Measurements from ENCODE around the gene IFT52. TPM values are rescaled to one million over a fixed set of nuclear protein-coding genes. Genes with fewer than 3 reads are reported as not detected.

IFT52 gene
- polyA plus RNA-seq, 3 donors, result 17.6 to 28.1 (median 24.1) TPM

DNA sequence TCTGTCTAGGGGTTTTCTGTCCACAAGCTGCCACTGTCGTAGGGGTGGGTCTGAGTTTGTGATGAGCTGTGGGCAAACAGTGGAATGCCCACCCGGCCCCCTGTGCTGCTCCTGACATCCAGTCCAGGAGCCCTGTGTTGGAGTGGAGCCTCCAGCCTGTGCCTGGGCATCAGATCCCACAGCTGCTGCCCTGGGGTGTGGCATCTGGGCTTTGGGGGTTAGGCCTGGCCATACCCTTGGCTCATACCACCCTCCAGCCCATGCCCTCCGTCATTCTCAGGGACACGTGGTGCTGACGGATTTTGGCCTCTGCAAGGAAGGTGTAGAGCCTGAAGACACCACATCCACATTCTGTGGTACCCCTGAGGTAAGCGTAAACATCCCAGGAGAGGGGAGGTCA lies 19.0 kb upstream of the IFT52 start:
- Mint-ChIP-seq H3K36me3 (no peaks in the 10 kb centered on the region), H3K4me1 (peaks cover 6% of the 10 kb centered on the region), H3K4me3 (no peak overlapping the region), H3K9me3 (no peaks in the 10 kb centered on the region), H3K27me3 (ENCODE audit: low read depth in 3 of 3) (peaks cover 0 to 1% (median 1%) of the 10 kb centered on the region in 3 donors), H3K27ac (no peak overlapping the region)
- no peaks in the 10 kb centered on the region for H3K36me3 ChIP-seq (replicated peaks in 1 of 2; ENCODE audit: control insufficient read depth in 1 of 2, insufficient read depth in 2 of 2, low read length in 2 of 2)
- 100% methylated on average over 2 of the region's 6 CpGs for WGBS (ENCODE audit: insufficient coverage)
- DNase-seq, result no peak
- intact Hi-C loops (cut with micrococcal nuclease), result no loop called here
- no peak overlapping the region for H3K27ac ChIP-seq (ENCODE audit: low read depth in 1 of 2, low read length in 2 of 2)
- no peak overlapping the region for H3K4me3 ChIP-seq (replicated peaks in 1 of 3; ENCODE audit: low read depth in 2 of 3, low read length in 3 of 3)
- H3K79me2 ChIP-seq (ENCODE audit: insufficient read depth, low read length), result no peaks in the 10 kb centered on the region
- H3K9ac ChIP-seq (ENCODE audit: insufficient read depth, low read length, poor library complexity, severe bottlenecking), result no peak overlapping the region
- H3K27me3 ChIP-seq (ENCODE audit: control insufficient read depth in 2 of 2, insufficient read depth in 2 of 2, low read length in 2 of 2), result no peaks in the 10 kb centered on the region
- TF ChIP-seq, protein P1, sequence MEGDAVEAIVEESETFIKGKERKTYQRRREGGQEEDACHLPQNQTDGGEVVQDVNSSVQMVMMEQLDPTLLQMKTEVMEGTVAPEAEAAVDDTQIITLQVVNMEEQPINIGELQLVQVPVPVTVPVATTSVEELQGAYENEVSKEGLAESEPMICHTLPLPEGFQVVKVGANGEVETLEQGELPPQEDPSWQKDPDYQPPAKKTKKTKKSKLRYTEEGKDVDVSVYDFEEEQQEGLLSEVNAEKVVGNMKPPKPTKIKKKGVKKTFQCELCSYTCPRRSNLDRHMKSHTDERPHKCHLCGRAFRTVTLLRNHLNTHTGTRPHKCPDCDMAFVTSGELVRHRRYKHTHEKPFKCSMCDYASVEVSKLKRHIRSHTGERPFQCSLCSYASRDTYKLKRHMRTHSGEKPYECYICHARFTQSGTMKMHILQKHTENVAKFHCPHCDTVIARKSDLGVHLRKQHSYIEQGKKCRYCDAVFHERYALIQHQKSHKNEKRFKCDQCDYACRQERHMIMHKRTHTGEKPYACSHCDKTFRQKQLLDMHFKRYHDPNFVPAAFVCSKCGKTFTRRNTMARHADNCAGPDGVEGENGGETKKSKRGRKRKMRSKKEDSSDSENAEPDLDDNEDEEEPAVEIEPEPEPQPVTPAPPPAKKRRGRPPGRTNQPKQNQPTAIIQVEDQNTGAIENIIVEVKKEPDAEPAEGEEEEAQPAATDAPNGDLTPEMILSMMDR (IDR thresholded peaks at IDR 0.05), result no peak
- H4K20me1 ChIP-seq (ENCODE audit: insufficient read depth, low read length), result no peaks in the 10 kb centered on the region
- no peak overlapping the region for H2AFZ ChIP-seq (ENCODE audit: insufficient read depth, low read depth, low read length, poor library complexity, severe bottlenecking)
- no peaks in the 10 kb centered on the region for H3K9me3 ChIP-seq (replicated peaks in 1 of 2; ENCODE audit: control insufficient read depth in 1 of 2, insufficient read depth in 1 of 2, low read length in 2 of 2)
- H3K4me1 ChIP-seq (ENCODE audit: control insufficient read depth in 1 of 2, insufficient read depth in 2 of 2, low read length in 2 of 2), result no peaks in the 10 kb centered on the region
- no peak overlapping the region for H3K4me2 ChIP-seq (replicated peaks; ENCODE audit: extremely low read depth, low read length, poor library complexity, severe bottlenecking)

DNA sequence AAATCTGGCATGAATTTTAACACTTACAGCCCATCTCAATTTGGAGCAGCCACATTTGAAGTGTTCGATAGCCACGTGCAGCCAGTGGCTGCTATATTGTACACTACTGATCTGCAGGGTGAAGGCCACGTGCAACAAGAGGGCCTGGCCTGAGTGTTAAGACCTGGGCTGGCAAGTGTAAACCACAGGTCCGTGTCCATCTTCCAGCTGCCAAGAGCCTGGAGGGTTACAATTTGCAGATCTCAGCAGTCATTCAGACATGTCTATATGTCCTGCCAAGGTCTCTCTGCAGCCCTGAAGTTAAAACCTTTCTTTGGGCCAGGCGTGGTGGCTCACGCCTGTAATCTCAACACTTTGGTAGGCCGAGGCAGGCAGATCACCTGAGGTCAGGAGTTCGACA lies 17.8 kb upstream of the IFT52 start:
- no peak for DNase-seq
- Mint-ChIP-seq H3K36me3 (no peaks in the 10 kb centered on the region), H3K27ac (no peak overlapping the region), H3K4me3 (no peak overlapping the region), H3K9me3 (no peaks in the 10 kb centered on the region), H3K4me1 (no peaks in the 10 kb centered on the region), H3K27me3 (ENCODE audit: low read depth in 3 of 3) (peaks cover 0 to 1% (median 1%) of the 10 kb centered on the region in 3 donors)
- Histone ChIP-seq H3K9ac (ENCODE audit: insufficient read depth, low read length, poor library complexity, severe bottlenecking) (no peak overlapping the region), H3K27ac (ENCODE audit: low read depth in 1 of 2, low read length in 2 of 2) (no peak overlapping the region), H3K27me3 (ENCODE audit: control insufficient read depth in 2 of 2, insufficient read depth in 2 of 2, low read length in 2 of 2) (no peaks in the 10 kb centered on the region), H3K4me1 (ENCODE audit: control insufficient read depth in 1 of 2, insufficient read depth in 2 of 2, low read length in 2 of 2) (no peaks in the 10 kb centered on the region), H3K4me2 (replicated peaks; ENCODE audit: extremely low read depth, low read length, poor library complexity, severe bottlenecking) (no peak overlapping the region), H3K4me3 (replicated peaks in 1 of 3; ENCODE audit: low read depth in 2 of 3, low read length in 3 of 3) (no peak overlapping the region), H3K36me3 (replicated peaks in 1 of 2; ENCODE audit: control insufficient read depth in 1 of 2, insufficient read depth in 2 of 2, low read length in 2 of 2) (no peaks in the 10 kb centered on the region), H2AFZ (ENCODE audit: insufficient read depth, low read depth, low read length, poor library complexity, severe bottlenecking) (no peak overlapping the region), H3K79me2 (ENCODE audit: insufficient read depth, low read length) (no peaks in the 10 kb centered on the region), H3K9me3 (replicated peaks in 1 of 2; ENCODE audit: control insufficient read depth in 1 of 2, insufficient read depth in 1 of 2, low read length in 2 of 2) (no peaks in the 10 kb centered on the region), H4K20me1 (ENCODE audit: insufficient read depth, low read length) (no peaks in the 10 kb centered on the region)
- TF ChIP-seq, protein P1 (IDR thresholded peaks at IDR 0.05), result no peak
- intact Hi-C loops (cut with micrococcal nuclease), result no loop called here
- WGBS (ENCODE audit: insufficient coverage), result 95% methylated on average over 7 of the region's 8 CpGs

All from CD14-positive monocyte (primary cell).